GM12878 (cell line): ENCODE measurements around the gene CDC27. TPM values are rescaled to one million over a fixed set of nuclear protein-coding genes. Genes with fewer than 3 reads are reported as not detected.
A peak's percentile ranks its signal among the peaks of the same experiment; 100 is the strongest.

Source experiments
- ATF7 ChIP-seq: fragments of 450-650 bp; IDR thresholded peaks from 2 replicates; pipeline ENCODE4 v1.6.1; 2016; ENCODE audit warnings: low read depth, mild to moderate bottlenecking
- BCL11A ChIP-seq: IDR thresholded peaks from 2 replicates; pipeline ENCODE4 v1.6.1; 2011; ENCODE audit warnings: low read depth, low read length
- CBX5 ChIP-seq: sonication (generic); IDR thresholded peaks from 2 replicates; pipeline ENCODE4 v1.6.1; 2016; ENCODE audit warnings: low read depth, moderate library complexity, mild to moderate bottlenecking, inconsistent platforms
- CREB1 ChIP-seq: IDR thresholded peaks from 2 replicates; pipeline ENCODE4 v1.6.1; 2012; ENCODE audit warnings: low read depth, mild to moderate bottlenecking, inconsistent platforms
- FOXM1 ChIP-seq: IDR thresholded peaks from 2 replicates; pipeline ENCODE4 v1.6.1; 2012; ENCODE audit warnings: low read depth, mild to moderate bottlenecking, inconsistent platforms, low read length, moderate library complexity
- HDGF ChIP-seq: fragments of 450-650 bp; IDR thresholded peaks from 2 replicates; pipeline ENCODE4 v1.6.1; 2016; ENCODE audit warnings: antibody characterized with exemption
- MAX ChIP-seq: IDR thresholded peaks from 2 replicates; pipeline ENCODE4 v1.6.1; 2012; ENCODE audit warnings: low read depth, low read length, improper control_type of control experiment
- MLLT1 ChIP-seq: fragments of 450-650 bp; IDR thresholded peaks from 2 replicates; pipeline ENCODE4 v1.6.1; 2016; ENCODE audit warnings: mild to moderate bottlenecking
- MTA3 ChIP-seq: IDR thresholded peaks from 2 replicates; pipeline ENCODE4 v1.6.1; 2012; ENCODE audit warnings: low read length, inconsistent platforms, borderline replicate concordance
- PML ChIP-seq: IDR thresholded peaks from 2 replicates; pipeline ENCODE4 v1.6.1; 2012; ENCODE audit warnings: low read length, inconsistent platforms
- RB1 ChIP-seq: fragments of 450-650 bp; formaldehyde crosslinking; IDR thresholded peaks from 2 replicates; pipeline ENCODE4 v1.6.1; 2017; ENCODE audit warnings: mild to moderate bottlenecking, borderline replicate concordance
- RELA ChIP-seq: fragments of 450-650 bp; IDR thresholded peaks from 2 replicates; pipeline ENCODE4 v1.8.0; 2014; ENCODE audit warnings: borderline replicate concordance; ENCODE audit not compliant: partially characterized antibody
- SREBF1 ChIP-seq: IDR thresholded peaks from 2 replicates; pipeline ENCODE4 v1.6.1; 2012; ENCODE audit warnings: mild to moderate bottlenecking, low read length
- STAT3 ChIP-seq: IDR thresholded peaks from 2 replicates; pipeline ENCODE4 v1.6.1; 2011; ENCODE audit warnings: low read depth, low read length, improper control_type of control experiment
- TBL1XR1 ChIP-seq: IDR thresholded peaks from 2 replicates; pipeline ENCODE4 v1.6.1; 2012; ENCODE audit warnings: low read depth, low read length, improper control_type of control experiment
- USF2 ChIP-seq: IDR thresholded peaks from 2 replicates; pipeline ENCODE4 v1.6.1; 2011; ENCODE audit warnings: low read depth, low read length, improper control_type of control experiment, borderline replicate concordance
- ZBED1 ChIP-seq: IDR thresholded peaks from 2 replicates; pipeline ENCODE4 v1.6.1; 2016; ENCODE audit warnings: borderline replicate concordance
- ZBTB11 ChIP-seq: fragments of 450-650 bp; formaldehyde crosslinking; IDR thresholded peaks from 2 replicates; pipeline ENCODE4 v1.5.0; 2022; ENCODE audit warnings: mild to moderate bottlenecking, missing genetic modification characterization
- ZNF24 ChIP-seq: fragments of 450-650 bp; IDR thresholded peaks from 2 replicates; pipeline ENCODE4 v1.6.1; 2017; ENCODE audit warnings: antibody characterized with exemption, mild to moderate bottlenecking
- ZNF384 ChIP-seq: IDR thresholded peaks from 2 replicates; pipeline ENCODE4 v1.6.1; 2012; ENCODE audit warnings: low read depth, mild to moderate bottlenecking, low read length, improper control_type of control experiment, borderline replicate concordance
- ZNF592 ChIP-seq: fragments of 450-650 bp; IDR thresholded peaks from 2 replicates; pipeline ENCODE4 v1.6.1; 2017; ENCODE audit warnings: mild to moderate bottlenecking, moderate library complexity
- ZSCAN29 ChIP-seq: fragments of 450-650 bp; IDR thresholded peaks from 2 replicates; pipeline ENCODE4 v1.6.1; 2017; ENCODE audit warnings: mild to moderate bottlenecking, moderate library complexity
- polyA plus RNA-seq, 11 experiments: library from polyadenylated mRNA; depleted of rRNA in 4 of 11; unstranded in 6 of 11; stranded (reverse) in 5 of 11; fragments of >200 nt; fragmentation: Nextera tagmentation in 4 of 11; fragmentation: Illumina TruSeq in 1 of 11; extraction: Ambion mirVana in 4 of 11; extraction: Trizol in 1 of 11; gene quantifications; 1 replicate in 1 of 11; 2 replicates in 10 of 11; pipeline versions ENCODE4 v1.2.1 to v1.2.3, GENCODE V29; 2011 to 2016; ENCODE audit warnings: inconsistent platforms in 2 of 11, missing spikeins in 2 of 11, low read depth in 1 of 11
- total RNA-seq, 4 experiments: library from RNA; depleted of rRNA in 3 of 4; stranded (reverse); fragments of >200 nt in 3 of 4; fragmentation: Illumina TruSeq in 1 of 4; extraction: Trizol in 1 of 4; gene quantifications; 2 replicates each; pipeline versions ENCODE4 v1.2.1 to v1.2.3, GENCODE V29; 2013 to 2021

CDC27 gene
- total and polyA plus RNA-seq, 10 of the 15 experiments (the other 5 are each of a cell fraction or from before 2014, with no cell fraction given) = 23.2 to 138 (median 97.8) TPM

- TF ChIP-seq ATF7 (peak; percentile 15; the same call in 1 of the 2 replicates), CBX5 (no peak), CREB1 (no peak; the same call in 1 of the 2 replicates), RELA (no peak), SREBF1 (no peak), BCL11A (no peak), ZNF592 (no peak), PML (no peak), RB1 (no peak), ZNF384 (peak; percentile 49; the same call in 1 of the 2 replicates), ZSCAN29 (no peak), MLLT1 (peak; percentile 50), STAT3 (no peak), ZNF24 (no peak), TBL1XR1 (no peak), USF2 (no peak), FOXM1 (no peak), ZBTB11 (CRISPR knock-in tag) (no peak), MTA3 (no peak; the same call in 1 of the 2 replicates), HDGF (peak; percentile 76; the same call in 1 of the 2 replicates), ZBED1 (no peak), MAX (peak; percentile 57; the same call in 1 of the 2 replicates)
These were observed 16.4 kb upstream of the CDC27 start (continued) for GRCh38 chr17:47205419-47205963.
